Loucy (cell line): ENCODE data around the gene PLCL1.

Experiments
- CTCF ChIP-seq: fragments of 200-600 bp; sonication (generic); conservative IDR thresholded peaks from 2 replicates; pipeline ENCODE4 v1.5.1; 2014; ENCODE audit warnings: mild to moderate bottlenecking, antibody characterized with exemption, low read length
- EZH2phosphoT487 ChIP-seq: fragments of 200-600 bp; IDR thresholded peaks from 2 replicates; pipeline ENCODE4 v1.6.1; 2018; ENCODE audit warnings: antibody characterized with exemption, mild to moderate bottlenecking, moderate library complexity, borderline replicate concordance

GRCh38 chr2:198143156-198143555 is 338.8 kb downstream of the PLCL1 start:
- TF ChIP-seq CTCF (no peak), EZH2phosphoT487 (no peak)
